Measurements from ENCODE around the gene TFAP2D.

TFAP2D gene

DNA sequence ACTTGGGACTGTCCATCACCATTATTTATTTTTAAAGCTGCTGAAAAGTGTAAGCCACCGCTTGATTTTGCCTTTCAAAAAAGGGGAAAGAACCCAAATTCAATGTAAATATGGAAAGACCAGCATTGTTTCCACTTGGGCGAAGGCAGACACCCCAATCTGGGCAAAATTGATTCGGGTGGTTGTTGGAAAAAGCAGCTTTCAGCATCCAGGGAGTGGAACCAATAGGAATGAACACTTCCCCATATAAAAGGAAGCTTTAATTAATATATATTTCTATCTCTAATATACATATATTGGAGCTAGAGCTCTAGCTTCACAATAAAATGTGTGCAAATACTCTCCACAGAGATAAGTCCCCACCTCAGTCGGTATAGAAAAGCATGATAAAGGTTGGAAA, at the start of gene TFAP2D:
Gene TFAP2D, plus strand, starts transcription at position 301 of the 400 bp plus-strand sequence. CDS start 530 bp downstream, outside the sequence.
- DNase-seq = no peak

DNA sequence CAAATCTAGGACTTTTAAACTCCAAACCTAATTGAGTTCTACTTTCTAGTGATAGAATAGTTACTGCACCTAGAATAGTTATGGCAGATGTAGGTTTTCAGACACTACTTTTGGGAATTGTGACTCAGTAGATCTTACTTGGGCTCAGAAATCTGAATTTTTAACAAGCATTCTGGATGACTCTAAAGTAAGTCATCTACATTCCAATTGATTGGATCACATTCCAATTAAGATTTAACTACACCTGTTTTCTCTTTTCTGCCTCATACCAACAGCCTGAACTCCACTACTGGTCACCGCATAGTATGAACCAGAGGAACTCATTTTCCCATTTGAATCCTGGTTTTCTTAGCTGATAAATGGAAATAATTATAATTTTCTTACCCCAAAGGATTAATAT, 49.5 kb upstream of the TFAP2D start:
- no peak for DNase-seq

DNA sequence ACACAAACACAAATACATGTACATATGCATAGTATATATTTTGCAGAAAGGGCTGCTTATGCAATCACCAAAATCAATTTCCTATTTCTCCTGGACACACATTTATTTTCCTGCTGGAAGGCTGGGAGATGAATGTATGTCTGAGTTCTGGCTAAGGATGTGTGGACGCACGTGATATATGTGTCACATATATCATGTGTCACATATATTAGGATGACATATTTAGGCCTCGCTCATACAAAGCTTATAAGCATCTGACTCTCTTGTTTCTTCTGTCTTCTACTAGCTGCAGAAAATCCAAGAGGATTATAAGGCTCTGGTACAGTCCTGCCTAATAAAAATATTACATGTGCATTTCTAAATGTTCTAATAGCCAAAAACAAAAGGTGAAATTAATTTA, 47.2 kb upstream of the TFAP2D start:
- DNase-seq = no peak

DNA sequence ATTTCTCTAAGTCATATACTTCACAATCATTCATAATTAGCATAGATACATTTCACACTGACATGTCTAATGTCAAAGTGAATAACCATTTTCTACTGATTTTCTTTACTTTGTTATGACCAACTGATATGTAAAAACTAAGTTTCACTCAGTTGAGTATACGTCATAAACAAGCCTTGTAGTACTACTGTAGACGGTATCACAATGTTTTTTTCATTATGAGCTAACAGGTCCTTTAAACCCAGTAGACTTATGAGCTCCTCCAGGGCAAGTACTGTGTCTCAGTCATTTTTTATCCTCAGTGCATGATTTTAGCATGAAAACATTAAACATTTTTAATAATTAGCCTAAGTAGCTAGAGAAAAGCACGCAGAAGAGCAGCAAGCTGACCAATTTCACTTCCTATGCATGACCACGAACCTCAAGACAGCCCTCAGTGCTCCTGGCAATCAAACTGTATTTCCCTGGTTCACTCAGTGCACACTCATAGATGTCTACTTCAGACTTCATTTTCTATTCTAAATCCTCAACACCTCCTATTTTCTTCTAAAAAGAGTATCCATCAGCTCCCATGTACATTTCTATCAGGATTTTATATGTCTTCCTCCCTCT, 32.0 kb upstream of the TFAP2D start:
- no peak for DNase-seq

DNA sequence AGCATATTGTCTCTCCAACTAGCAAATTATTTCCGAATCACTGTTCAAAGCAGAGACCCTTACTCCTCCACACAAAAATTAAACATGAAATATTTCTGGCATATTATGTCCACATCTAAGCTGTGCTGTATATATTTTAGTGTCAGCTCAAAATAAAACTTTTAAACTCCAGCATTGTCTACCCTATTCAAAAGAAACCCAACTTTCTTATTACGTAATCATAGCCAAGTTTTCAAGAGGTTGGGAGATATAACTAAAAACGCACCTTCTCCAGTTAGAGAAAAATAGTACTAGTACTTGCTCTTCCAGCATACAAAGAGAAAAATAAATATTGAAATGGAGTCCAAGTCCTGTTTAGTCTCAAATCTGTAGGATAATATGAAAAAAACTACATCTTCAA, 24.1 kb upstream of the TFAP2D start:
- DNase-seq = no peak

DNA sequence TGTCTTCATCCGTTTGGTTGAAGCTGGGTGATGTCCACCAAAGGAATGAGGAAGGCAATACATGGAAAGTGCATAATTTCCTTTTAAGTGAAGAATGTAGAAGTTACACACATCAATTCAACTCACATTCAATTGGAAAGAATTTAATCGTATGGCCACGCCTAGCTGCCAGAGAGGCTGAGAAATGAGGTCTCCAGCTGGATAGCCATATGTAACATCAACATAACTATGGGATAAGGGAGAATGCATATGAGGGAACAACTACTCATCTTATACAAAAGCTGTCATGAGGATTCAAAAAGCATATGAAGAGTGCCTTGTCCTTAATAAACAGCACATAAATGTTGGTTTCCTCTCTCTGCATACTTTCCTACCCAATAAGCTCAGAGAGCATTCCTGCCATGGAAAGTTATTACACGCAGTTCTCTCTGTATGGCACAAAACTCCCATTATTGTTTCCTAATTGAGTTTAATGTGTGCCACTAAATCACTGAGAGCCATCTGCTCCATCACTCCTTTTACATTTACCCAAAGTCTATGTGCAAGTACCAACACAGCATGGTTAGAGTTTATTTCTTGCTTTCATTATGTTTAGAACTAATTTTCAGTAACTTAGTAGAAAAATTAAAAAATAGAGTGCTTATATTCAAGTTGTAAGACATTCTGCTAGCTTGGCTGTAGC, 21.4 kb upstream of the TFAP2D start:
- DNase-seq = no peak

DNA sequence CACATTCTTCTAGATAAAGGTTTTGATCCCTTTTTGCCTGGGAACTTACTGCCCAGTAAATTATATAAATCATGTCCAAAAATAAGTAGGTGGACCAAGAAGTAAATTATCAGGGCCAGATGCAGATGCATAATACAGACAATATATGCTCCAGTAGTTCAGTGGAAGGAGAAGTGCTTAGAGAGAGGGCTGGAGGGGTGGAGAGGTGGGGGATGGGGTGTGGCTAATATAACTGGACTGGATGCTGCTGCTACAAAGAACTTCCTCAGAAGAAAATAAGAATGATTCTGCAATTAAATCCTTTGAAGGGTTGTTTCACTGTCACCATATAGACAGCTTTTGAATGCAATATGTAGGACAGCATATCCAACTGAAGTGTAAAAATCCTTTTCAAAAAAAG, 14.8 kb upstream of the TFAP2D start:
- DNase-seq = no peak

DNA sequence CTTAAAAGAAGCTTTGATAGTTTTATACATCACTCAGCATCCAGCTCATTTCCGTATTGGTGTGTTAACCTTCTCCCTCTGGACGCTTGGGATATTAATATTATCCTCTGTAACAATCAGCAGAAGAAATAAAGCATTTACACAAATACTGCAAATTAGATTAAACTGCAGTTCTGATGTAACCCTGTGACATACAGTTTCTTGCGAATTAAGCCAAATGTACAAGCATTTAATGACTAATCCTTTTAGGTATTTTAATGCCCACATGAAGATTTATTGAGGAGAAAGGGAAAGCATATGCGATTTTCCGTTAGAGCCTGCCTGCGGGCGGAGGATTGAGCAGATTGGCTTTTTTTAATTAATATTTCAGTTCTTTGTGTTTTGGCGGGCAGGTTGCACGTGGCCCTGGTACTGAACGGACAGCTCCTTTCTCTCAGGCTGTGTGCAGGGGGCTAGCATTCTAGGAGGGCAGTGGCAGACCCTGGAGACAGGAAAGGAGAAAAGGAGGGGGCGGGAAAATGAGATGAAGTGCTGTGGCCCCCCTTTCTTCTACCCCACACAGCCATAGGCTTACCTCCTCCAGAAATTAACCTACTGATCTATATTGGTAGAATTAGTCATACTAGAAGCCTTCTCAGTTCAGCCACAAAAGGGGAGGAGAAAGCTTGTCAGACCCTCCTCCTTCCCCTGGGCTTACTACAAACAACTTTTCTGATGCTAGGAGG, 14.1 kb upstream of the TFAP2D start:
- no peak for DNase-seq

DNA sequence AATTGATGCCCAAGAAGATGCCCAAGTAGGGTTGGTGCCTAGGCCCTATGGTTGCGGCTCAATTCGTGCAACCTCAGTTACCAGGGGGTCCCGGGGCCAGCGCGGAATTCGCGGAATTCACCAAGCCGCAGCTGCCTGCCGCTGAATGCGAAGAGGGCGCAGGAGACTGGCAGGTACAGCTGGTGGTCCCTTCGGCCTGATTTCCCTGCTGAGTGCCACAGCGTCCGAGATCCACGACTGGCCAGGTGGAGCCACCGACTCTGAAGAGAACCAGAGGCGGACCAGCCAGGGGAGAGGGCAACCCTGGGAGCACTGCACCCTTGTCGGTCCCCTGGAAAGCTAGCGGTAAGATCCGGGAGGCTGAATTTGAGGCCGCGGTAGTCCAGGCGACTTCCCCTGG, 6.8 kb upstream of the TFAP2D start:
- DNase-seq = no peak

DNA sequence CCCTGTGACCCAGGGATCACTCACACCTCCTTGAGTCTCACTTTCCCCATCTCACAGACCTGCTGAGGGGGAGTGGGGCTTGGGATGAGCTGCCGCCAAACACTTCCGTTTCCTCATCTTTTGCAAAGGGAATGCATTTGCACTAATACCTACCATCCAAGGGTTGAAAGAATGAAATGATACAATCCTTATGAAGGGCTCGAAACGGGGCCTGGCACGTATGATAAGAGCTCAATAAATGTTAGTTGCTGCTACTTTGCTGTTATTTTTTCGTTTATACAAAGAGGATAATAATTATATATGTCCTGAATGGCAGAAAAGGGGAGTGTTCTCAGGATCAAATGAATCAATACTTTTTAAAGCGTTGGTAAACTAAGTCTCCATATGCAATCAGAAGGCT, 6.1 kb upstream of the TFAP2D start:
- no peak for DNase-seq

DNA sequence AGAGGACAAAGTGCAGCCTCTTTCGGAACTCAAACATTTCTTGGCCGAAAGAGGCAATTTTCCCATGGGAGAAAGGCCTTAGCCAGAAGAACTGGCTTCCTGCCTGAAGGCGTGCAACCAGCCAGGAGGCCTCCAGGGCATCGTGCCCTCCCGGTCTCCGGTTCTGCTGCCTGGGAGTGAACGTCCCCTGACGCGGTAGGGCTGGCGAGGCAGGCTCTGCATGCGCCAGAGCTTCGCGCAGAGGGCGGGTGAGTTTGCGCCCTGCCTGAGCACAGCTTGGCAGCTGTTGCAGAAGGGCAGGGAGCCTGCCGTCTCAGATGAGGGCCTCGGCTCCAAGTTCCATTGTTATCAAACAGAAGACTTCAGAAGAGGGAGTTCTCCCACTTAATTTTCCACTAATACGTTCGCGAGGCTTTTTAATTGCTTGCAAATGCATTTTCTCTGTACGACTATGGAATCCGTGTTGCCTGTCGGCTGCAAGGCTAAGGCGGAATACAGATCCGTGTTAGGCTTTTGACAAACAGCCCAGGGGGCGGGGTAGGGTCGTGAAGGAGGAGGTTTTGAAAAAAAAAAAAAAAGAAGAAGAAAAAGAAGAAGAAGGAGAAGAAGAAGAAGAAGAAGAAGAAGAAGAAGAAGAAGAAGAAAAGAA, 5.5 kb upstream of the TFAP2D start:
- DNase-seq = no peak

DNA sequence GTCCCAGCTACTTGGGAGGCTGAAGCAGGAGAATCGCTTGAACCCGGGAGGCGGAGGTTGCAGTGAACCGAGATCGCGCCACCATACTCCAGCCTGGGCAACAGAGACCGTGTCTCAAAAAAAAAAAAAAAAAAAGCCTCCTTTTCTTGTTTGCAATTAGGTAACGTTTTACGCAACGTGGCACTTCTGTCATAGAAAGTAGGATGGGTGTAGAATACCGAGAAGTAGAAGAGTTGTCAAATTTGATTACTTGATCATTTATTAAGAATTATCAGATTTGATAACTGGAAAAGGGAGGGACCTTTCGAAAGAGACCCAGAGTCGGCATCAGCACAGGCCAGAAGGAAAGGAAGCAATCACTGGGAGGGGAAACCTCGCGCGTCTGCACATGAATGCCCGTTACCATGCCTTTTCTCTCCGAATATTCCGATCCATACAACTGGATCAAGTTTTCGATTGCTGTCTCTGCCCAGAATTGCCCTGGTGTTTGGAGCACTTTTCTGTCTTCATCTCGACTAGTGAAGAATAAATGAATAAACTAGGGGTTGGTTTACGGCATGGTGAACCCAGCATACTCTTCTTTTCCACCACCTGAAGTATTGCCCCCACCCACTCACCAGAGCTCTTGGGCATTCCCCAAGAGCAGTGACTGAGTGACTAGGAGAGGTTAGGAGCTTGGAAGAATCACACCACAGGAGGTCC, 4.5 kb upstream of the TFAP2D start:
- DNase-seq = no peak

DNA sequence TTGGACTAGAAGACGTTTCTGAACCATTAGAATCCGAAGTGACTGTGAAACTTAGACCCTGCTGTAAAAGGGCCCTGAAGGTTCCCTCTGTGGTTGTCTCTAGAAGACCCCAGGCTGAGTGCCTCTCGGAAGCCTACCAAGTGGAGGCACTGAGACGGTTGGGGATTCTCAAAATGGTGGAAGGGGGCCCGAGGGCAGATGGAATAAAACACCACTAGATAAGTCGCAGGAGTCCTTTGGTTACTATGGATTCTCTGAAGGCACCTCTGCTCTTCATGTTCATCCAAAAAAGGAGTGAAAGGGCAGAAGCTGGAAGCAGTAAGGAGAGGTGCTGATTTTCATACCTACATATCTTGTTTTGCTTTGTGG, 4.0 kb upstream of the TFAP2D start:
- no peak for DNase-seq

DNA sequence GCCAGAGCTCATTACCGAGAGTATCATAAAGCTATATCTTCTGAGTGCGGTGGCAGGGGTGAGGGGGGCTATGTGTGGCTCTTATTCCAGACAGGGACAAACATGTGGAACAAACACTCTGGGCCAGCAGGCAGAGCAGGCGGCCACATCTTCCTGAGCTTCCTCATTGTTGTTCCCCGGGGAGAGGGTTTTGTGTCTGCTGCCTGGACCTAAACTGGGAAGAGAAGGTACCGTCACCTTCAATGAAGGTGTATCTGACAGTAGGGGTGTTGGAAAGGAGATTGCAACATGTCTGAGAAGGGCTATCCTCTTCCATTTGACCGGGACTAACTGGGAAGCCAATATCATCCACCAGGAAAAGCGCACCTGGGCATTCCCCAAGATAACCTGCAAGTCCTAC, 1.6 kb upstream of the TFAP2D start:
- DNase-seq = no peak

DNA sequence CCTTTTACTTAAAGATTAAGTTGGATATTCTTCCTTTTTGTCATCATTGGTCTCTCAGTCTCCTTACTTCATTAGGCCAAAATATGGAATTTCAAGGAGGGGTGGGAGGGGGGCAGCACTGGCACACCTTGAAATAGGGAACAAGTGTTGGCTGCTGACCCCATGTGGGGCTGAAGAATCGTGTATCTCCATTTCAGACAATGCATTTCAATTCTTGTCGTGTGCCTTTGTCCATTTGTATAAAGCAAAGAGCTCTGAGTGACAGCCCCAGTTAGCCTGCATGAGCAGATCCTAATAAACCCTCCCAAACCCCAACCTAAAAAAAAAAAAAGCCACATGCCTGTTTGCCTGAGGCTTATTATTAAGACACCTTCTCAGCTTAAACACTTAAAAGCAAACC, 1.0 kb upstream of the TFAP2D start:
- DNase-seq = no peak

DNA sequence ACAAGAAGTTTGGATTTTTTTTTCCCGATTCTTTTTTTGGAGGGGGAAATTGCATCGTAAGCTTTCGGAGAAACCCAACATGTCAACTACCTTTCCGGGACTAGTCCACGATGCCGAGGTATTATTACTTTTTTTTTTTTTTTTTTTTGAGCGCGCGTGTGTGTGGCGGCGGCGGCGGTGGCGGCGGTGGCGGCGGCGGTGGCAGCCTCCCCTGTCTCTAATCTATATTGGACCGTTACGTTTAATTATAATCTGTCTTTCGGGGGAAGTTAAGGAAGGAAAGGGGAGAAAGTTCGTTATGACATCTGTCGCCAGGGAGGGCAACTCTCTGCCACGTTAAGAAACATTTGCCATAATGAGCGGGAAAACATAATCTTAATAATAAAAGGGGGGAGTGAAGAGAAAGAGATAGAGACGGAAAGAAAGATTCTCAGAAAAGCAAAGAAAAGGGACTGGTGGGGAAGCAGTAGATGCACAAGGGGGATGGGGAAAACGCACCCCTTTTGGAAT, 706 bp downstream of the TFAP2D start:
- no peak for DNase-seq

DNA sequence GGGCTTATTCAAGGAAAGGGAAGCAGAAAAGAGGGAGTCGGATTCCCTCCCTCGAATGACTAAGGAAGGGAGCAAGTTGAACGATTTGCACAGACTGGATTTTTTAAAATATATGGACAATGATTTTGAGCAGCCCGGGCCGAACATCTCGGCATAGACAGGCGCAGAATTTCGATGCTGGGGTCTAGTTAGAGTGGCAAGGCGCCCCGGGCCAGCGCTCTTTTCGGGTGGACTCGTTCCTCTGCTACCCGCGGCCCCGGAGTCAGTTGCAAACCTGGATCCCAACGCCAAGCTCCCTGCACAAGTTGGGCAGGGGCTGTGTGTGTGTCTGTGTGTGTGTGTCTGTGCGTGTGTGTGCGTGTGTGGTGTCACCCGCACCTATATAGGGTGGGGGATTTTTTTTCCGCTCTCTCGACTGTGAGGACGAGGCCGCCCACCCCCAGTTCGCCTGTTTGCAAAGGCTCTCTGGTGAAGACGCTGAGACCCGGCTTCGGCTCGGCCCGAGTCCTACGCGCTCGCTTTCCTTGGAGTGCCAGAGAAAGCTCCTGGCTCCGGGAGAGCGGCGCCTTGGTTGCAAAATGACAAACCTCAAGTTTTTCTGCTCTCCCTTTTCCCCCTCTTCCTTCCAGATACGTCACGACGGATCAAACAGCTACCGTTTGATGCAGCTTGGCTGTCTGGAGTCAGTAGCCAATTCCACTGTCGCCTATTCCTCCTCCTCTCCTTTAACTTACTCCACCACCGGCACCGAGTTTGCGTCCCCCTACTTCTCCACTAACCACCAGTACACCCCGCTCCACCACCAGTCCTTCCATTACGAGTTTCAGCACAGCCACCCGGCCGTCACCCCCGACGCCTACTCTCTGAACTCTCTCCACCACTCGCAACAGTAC, 1.4 kb downstream of the TFAP2D start:
- DNase-seq = no peak

DNA sequence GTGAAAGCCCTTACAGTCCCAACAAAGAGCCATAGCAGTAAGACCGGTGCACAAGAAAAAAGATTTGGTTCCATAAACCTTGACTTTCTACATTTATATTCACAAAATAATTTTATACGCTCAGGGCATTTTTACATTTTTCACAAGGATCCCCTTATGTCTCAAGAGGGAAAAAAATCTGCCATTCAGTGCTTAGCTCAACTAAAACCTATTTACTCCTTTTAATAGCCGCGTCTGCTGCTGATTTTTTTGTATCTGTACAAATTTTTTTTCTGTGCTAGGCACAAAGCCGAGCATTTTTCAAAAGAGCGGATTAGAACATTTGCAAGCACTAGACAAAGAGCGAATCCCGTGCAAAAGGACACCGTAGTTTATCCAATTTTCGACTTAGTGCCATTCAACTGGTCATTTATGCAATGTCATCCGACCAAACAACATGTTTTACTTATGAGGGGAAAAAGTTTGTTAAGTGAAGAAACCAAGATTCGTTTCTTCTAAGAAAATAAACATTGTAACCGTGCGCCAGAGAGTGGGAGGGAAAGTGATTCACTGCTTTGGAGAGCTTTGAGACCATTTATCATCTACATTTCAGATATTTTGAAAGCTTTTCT, 3.7 kb downstream of the TFAP2D start:
- DNase-seq = no peak

DNA sequence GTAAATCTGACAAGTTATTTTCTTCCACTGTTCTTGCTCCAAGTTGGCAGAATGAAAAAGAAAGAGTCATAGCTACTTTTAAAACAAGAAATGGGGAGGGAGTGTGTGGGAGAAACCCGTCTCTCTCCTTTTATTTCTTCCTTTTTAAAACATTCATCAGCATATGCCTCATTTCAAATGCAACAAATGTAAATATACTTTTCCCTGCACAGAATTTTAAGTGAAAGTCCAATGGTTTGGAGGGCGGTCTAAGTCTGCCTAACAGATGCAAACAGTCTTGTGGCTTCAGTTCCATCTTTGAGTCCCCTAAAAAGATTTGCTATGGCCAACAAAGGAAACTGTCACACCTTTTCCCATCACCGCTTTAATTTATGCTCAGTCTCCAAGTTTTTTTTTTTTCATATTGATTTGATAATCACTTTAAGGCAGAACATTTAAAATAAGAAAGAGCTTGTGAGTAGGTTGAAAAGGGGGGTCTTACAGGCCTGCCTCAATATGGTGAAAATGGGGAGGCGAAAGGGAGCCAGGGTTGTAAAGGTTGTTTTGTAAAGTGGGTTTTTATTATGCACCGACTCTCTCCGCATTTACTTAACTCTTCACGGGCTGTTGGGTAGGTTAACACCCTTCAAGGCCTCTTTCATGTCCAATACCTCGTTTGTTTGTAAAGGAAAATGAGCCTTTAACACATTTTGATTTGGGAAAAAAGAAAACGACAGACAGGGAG, 4.6 kb downstream of the TFAP2D start:
- DNase-seq = no peak

DNA sequence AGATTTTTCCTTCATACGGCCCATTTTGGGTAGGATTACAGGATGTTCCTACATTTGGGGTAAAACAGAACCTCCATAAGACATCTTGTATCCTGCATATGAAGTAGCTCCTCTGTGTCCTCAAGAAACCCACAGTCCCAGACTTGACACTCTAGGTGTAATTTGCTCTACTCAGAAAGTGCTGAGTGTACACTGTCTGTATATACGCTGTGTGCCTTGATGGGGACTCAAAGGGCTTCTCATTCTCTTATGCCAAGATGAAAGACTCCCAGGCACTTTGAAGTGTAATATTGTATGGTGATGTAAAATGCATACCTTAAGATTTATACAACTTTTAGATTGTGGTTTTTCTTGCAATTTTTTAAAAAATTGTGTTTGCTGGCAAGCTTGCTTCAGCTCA, 5.2 kb downstream of the TFAP2D start:
- DNase-seq = no peak

DNA sequence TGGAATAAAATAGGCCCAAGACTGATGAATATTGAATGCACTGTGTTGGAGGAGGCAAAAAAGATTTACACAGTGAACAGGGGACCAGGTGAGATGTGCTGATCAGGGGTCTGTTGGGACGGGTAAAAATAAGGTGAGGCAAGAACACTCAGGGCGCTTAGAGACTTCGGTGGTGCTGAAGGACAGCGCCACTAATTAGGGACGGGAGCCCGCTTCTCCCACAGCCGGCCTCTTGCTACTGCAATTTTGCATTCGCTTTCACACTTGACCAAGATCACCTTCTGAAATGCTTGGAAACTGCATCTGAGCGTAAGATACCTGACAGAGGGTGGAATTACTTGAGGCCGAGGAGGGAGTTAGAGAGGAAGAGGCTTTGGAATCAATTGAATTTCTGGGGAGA, 7.3 kb downstream of the TFAP2D start:
- DNase-seq = no peak

All from femur (tissue), 1 donor.